Lower lobe of right lung (tissue), 2 donors: ENCODE measurements around the gene RLN3. TPM values are rescaled to one million over a fixed set of nuclear protein-coding genes. Genes with fewer than 3 reads are reported as not detected.

Experiments used
- ATAC-seq, 2 donors: fragments of 200-7000 bp; cut with Tn5 transposase; one replicate each; pipeline ENCODE4 v1.9.1; 2020 to 2022; ENCODE audit warnings: mild to moderate bottlenecking in 2 of 2, moderate library complexity in 2 of 2
- DNase-seq: peaks from one replicate; pipeline ENCODE4 v3.0.0-alpha.2; 2020
- H3K27ac ChIP-seq: fragments of 200-600 bp; one replicate; pipeline ENCODE4 v1.8.0; 2022
- H3K27me3 ChIP-seq: fragments of 200-600 bp; one replicate; pipeline ENCODE4 v1.8.0; 2022; ENCODE audit warnings: low read depth
- H3K36me3 ChIP-seq: fragments of 200-600 bp; one replicate; pipeline ENCODE4 v1.8.0; 2022; ENCODE audit warnings: mild to moderate bottlenecking
- H3K4me1 ChIP-seq: fragments of 200-600 bp; one replicate; pipeline ENCODE4 v1.8.0; 2022
- H3K4me3 ChIP-seq: fragments of 200-600 bp; one replicate; pipeline ENCODE4 v1.8.0; 2022; ENCODE audit warnings: mild to moderate bottlenecking
- H3K9me3 ChIP-seq: fragments of 200-600 bp; one replicate; pipeline ENCODE4 v1.8.0; 2022
- CTCF ChIP-seq: fragments of 200-600 bp; IDR thresholded peaks from one replicate; pipeline ENCODE4 v1.8.0; 2022; ENCODE audit warnings: antibody characterized with exemption, mild to moderate bottlenecking
- intact Hi-C: fragments of 100-400 bp; cut with DNase I; formaldehyde crosslinking; loops from one replicate; pipeline ENCODE4 v1.11.0; 2022
- total RNA-seq: library from RNA; stranded (reverse); fragmentation: NEBNext Ultra II Directional; extraction: Animal tissue kit (Norgen Biotek cat#: 25700); gene quantifications from one replicate; pipeline ENCODE4 v1.2.1, GENCODE V29; 2021
- donor health status: DM: no; HTN: yes; CAD: no; lungs with severe emphysema.

Gene RLN3
- total RNA-seq, 1 donor from 2014 or later = not detected

- H3K4me3 ChIP-seq = no peak overlapping the region
- H3K27ac ChIP-seq = no peak overlapping the region
- DNase-seq (peak; percentile 31), ATAC-seq (no peak)
- peaks cover 10% of the 10 kb centered on the region for H3K36me3 ChIP-seq
- peaks cover 32% of the 10 kb centered on the region for H3K4me1 ChIP-seq
- no peaks in the 10 kb centered on the region for H3K27me3 ChIP-seq
- intact Hi-C loops = no loop called here
- no peak for TF ChIP-seq CTCF
- peaks cover 8% of the 10 kb centered on the region for H3K9me3 ChIP-seq
Measured at GRCh38 chr19:14000691-14001375, 27.1 kb upstream of the RLN3 start.

GRCh38 chr19:14002571-14003250 is 25.2 kb upstream of the RLN3 start:
- DNase-seq = peak; percentile 43
- H3K9me3 ChIP-seq = peaks cover 8% of the 10 kb centered on the region

DNA sequence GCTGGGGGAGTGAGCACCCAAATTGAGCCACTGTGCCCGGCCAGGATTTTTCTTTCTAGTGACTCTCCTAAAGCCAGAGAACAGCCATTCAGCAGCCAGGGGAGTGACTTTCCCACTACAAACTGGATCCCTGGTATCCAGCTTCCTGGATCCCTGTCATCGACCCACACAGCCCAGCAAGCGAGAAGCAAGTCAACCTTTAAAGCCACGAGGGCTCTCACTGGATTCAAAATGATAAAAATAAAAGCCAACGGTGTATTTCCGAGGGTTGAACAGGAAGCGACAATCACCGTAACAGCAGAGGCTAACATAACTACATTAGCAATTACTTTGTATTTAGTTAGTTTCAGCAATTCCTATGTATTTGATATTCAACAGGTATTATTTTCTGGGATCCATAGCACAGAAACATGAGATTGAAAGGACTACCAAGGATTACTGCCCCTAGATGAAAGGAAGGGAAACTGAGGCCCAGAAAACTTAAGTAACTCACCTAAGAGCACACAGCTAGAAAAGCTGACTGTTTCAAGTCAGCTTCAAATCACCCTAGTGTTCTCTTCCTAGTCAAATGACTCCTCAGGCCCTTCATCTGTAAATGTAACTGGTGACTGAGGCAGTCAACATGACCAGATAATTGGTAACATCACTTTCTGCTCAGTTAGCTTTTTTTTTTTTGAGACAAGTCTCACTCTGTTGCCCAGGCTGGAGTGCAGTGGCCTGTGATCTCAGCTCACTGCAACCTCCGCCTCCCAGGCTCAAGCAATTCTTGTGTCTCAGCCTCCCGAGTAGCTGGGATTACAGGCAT is 24.5 kb upstream of the RLN3 start:
- no peak for ATAC-seq
- no peaks in the 10 kb centered on the region for H3K36me3 ChIP-seq
- no peak overlapping the region for H3K4me3 ChIP-seq
- intact Hi-C loops = no loop called here
- TF ChIP-seq CTCF = no peak
- no peaks in the 10 kb centered on the region for H3K27me3 ChIP-seq
- peak overlapping the region; percentile 70 for H3K27ac ChIP-seq
- peak; percentile 19 for DNase-seq
- H3K4me1 ChIP-seq = peaks cover 32% of the 10 kb centered on the region
- H3K9me3 ChIP-seq = peaks cover 8% of the 10 kb centered on the region

More at GRCh38 chr19:14002571-14003250, 25.2 kb upstream of the RLN3 start:
- Histone ChIP-seq H3K4me3 (no peak overlapping the region), H3K4me1 (peaks cover 32% of the 10 kb centered on the region), H3K27ac (peak overlapping the region; percentile 70), H3K36me3 (peaks cover 2% of the 10 kb centered on the region), H3K27me3 (no peaks in the 10 kb centered on the region)
- intact Hi-C loops = no loop called here
- no peak for ATAC-seq
- TF ChIP-seq CTCF = no peak

GRCh38 chr19:14004619-14005348 is 23.2 kb upstream of the RLN3 start:
- DNase-seq (peak; percentile 77), ATAC-seq (no peak)
- TF ChIP-seq CTCF = no peak
- peak overlapping the region; percentile 67 for H3K4me3 ChIP-seq
- no peaks in the 10 kb centered on the region for H3K36me3 ChIP-seq
- intact Hi-C loops = no loop called here
- peaks cover 32% of the 10 kb centered on the region for H3K4me1 ChIP-seq
- H3K9me3 ChIP-seq = no peaks in the 10 kb centered on the region
- H3K27me3 ChIP-seq = no peaks in the 10 kb centered on the region
- peak overlapping the region; percentile 100 for H3K27ac ChIP-seq
